DMS114 treated with DMSO at 0.1 percent for 48 hours (cell line): ENCODE data around the gene WDR45B.
"Not testable (repeated sequence)": the region's sequence is repeated elsewhere in the genome, so short reads cannot be mapped to it uniquely, and the experiment has no call there.

Experiments
- DNase-seq: peaks from one replicate; lab custom pipeline; 2025; ENCODE audit not compliant: unreplicated experiment; lab: John Stamatoyannopoulos, UW

The WDR45B gene

DNA sequence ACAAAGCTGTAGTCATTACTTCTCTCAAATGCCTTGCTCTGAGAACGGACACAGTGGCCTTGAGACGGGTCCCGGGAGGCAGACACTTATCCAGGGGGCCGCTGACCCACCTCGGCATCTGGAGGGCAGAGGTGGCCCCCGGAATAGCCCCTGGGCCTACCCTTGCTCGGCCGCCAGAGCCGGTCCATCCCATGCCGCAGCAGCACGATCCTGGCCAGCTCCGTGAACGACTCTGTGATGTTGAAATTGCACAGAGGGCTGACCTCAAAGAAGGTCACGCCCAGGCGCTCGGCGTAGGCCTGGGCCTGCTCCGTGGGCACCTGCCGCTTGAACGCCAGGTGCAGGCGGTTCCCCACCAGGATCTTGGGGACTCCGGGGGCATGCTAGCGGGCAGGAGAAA is 10.1 kb upstream of the WDR45B start:
- DNase-seq: no peak

DNA sequence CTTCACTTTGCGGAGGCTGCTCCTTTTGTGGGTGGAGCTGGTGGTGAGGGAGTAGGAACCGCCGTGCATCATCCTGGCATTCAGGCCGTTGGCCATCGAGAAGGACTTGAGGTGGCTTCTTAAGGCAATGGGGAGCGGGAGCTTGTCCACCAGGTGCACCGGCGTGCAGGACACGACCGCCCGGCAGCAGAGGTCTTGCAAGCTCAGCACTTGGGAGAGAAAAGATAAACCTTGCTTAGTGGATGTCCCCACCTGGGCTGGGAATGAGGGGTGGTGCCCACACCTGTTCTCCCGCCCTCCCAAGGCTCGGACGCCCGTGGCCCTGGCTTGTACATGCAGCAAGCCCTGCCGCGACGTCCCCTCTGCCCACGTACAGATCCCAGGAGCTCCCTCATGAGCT is 9.7 kb upstream of the WDR45B start:
- DNase-seq: no peak

DNA sequence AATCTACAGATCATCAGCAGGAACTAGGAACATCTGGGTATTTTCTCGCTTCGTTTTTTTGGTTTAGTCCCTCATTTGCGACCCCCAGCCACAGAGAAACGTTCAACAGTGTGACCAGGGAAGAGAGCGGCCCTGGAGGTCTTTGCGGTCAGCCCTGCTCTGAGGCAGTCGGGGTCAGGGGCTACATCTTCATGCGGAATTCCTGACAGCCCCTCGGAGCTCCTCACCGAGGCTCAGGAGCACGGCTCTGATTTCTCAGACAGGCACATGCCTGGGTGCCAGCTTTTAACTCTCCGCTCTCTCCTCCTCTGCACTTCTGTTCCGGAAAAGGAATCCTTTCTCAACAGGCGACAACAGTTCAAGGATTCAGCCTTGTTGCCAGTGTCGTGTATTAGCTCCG is 8.0 kb upstream of the WDR45B start:
- DNase-seq: no peak

DNA sequence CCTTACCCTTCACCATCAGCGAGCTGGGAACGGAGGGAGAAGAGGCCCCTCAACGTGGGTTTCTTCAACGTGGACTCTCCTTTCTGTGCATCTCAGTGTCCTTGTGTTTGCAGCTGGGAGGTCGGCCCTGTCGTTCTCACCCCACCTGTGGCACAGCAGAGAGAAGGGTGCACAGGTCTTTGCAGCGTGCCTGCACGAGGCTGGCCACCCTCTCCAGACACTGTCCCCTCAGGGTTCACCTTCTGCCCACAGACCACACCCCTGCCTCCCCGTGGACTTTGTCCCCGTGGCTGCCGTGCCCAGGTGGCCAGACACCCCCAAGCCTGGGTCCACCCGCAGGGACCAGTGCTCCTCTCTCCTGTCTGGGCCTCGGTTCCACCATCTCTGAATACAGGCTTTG is 7.3 kb upstream of the WDR45B start:
- DNase-seq: no peak

DNA sequence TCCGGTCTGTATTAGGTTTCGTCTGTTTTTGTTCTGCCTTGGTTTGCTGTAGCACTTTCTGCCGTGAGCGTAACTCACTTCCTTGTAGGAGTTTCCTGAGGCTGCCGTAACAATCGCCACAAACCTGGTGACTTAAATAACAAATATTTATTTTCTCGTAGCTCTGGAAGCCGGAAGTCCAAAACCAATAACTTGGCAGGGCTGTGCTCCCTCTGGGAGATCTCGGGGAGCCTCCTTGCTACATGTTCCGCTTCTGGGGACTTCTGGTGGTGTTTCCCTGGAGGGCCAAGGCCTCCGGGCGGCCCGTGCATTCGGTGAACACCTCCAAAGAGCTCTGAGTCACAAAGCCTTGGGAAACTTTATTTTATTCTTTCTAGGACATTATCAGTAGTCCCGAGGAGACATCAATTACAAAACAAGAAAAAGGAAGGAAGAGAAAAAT is 6.8 kb upstream of the WDR45B start:
- no peak for DNase-seq

DNA sequence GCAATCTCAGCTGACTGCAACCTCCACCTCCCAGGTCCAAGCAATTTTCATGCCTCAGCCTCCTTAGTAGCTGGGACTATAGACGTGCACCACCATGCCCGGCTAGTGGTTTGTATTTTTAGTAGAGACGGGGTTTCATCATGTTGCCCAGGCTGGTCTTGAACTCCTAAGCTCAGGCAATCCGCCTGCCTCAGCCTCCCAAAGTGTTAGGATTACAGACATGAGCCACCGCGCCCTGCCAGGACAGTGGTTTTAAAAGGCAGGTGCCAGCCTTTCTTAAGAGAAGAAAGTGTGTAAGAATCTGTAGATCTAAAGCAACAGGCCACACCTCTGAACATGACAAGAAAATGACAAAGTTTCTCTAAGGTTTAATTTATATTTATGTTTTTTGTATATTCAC is 6.4 kb upstream of the WDR45B start:
- DNase-seq: not testable (repeated sequence)

DNA sequence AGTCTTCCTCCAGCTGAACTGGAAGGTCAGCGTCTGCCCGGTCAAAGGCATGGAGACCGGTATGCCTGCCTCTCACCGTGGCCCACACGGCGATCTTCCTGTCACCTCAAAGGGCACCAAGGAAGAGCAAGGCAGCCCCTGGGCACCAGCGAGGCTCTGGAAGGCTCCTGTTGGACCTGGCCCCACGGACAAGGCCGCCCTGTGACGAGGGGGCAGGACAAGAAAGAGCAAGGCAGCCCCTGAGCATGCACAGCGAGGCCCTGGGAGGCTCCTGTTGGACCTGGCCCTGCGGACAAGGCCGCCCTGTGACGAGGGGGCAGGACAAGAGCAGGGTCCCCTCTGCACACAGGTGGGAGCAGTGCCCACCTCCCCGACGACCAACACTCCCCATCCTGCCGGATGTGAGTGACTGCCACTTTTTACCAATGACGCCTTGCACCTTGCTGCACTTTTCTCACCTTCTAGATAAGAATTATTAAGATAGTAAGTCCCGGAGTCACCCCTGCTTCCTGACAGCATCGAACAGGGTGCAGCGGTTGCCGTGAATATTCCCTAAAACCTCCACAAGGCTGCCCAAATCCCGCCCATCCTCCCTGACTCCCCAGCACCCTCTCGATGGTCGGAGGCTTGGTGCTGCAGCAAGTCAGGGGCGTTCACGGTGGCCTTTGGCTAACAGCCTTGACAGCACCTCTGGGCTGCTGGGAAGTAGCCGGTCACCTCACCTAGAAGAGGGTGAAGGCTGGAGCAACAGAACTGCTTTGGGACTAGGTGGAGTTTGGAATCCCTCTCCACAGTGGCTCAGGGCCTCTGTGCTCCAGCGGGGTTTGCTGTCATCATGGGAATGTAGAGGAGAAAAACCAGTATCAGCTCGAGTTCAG is 5.6 kb upstream of the WDR45B start:
- no peak for DNase-seq

DNA sequence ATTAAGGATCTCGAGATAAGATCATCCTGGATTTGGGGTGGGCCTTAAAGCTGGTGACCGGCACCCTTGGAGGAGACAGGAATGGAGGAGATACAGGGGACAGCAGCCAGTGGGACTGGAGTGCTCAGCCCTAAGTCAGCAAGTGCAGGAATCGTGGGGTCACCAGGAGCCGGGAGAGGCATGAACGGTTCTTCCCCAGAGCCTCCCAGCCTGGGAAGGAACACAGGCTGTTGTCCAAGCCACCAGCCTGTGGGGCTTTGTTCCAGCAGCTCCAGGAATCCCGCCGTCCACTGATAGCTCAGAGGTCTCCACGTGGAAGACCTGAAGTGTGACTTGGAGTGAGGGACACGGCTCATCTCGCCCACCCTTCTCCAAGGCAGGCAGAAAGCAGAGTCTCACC is 2.5 kb upstream of the WDR45B start:
- no peak for DNase-seq

DNA sequence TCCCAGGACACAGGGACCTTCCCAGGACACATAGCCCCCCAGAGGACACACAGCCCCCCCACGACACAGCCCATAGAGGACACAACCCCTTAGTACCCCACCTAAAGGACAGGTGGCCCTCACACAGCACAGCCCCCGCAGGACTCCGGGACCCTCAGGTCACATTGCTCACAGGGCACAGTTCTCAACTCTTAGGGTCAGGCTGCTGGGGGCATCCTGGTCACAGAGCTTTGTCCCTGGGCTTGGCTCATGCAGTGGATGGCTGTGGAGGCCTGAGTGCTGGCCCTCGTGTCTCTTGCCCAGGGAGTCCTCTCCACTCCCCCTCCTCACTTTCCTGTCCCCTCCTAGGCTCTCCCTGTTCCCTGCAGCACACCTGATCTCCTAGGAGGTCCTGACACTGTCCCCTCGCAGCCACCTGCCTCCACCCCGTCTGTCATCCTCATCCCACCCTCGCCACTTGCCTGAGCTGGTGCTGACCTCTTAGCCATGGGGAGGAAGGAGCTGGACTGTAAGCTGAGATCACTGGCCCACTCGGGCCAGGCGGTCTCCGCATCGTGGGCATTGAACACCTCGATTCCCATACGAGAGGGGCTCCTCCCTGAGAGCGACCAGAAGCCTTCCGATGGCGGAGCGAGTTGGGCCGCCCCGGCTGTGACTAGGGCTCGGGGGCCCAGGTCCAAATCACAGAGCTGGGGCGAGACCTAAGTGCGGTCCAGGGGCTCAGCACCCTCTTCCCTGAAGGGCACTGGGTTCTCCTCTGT is 1.4 kb upstream of the WDR45B start:
- no peak for DNase-seq

DNA sequence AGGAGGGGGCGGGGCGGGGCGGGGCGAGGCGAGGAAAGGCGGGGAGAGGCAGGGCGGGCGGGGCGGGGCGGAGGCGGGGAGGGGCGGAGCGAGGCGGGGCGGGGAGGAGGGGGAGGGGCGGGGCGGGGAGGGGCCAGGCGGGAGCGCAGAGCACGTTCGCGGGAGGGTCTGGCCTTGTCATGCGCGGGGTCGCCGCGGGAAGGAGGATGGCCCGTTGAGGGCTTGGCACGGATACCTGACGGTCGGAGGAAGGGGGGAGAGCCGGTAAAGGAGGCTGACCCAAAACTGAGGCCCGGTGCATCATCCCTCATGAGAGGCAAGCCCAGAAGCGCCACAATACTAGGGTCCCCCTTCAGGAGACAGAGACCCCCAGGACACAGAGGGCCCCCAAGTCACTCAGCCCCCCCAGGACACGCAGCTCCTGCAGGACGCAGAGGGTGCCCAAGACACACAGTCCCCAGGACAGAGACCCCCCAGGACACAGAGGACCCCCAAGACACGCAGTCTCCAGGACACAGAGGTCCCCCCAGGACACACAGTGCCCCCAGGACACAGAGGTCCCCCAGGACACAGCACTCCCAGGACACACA is 593 bp upstream of the WDR45B start:
- DNase-seq: no peak

DNA sequence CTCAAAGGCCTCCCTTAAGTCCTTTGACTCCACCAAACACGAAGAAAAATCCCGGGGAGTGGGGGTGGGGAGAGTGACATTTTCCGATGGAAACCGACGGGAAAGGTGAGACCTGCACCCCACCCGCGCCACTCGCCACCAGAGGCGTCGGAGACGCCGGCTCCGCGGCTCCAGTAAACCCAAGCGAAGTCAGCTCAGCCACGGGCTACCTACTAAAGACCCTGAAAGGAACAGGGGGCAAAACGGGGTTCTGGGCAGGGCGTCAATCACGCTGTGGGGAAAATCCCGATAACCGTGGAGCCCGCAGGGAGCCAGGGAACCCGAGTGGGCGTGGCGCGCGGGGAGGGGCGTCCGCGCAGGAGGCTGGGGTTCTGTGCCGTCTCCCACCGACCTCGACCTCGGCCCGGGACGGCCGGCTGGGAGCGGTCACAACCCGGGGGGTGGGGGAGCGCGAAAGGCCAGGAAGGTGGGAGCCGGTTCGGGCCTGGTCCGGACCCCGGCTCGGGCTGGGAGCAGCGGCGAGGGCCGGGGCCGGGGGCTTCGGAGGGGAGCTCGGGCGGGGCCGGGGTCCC is 565 bp downstream of the WDR45B start:
- no peak for DNase-seq

DNA sequence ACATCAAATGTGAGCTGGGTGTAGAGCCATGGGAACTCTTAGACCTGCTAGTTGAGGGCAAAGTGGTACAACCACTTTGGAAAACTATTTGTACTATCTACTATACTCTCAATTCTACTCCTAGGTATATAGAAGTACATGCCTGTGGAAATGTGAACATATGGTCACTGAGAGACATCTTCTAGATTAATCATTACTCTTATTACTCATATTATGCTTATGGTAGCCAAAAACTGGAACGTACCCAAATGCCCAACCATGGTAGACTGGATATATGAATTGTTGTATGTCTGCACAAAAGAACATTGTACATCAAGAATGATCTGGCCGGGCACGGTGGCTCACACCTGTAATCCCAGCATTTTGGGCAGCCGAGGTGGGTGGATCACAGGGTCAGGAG is 2.7 kb downstream of the WDR45B start:
- DNase-seq: no peak

DNA sequence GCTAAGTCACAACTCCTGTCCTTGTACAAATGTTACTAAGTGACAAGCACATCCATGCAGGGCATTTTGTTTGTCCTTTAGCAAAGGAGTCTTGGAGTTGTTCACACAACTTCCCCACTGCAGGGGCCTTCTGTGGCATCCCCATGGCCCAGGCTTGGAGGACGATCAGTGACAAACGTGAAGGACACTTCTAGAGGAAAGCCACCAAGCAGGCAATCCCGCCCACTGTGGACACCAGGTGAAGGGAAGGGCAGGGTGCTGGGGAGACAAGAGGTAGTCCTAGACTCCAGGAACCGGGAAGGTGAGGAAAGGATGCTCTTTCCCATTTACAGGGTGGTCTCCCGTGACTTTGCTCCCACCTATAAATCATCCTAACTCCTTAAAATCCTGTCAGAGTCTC is 4.1 kb downstream of the WDR45B start:
- DNase-seq: no peak

DNA sequence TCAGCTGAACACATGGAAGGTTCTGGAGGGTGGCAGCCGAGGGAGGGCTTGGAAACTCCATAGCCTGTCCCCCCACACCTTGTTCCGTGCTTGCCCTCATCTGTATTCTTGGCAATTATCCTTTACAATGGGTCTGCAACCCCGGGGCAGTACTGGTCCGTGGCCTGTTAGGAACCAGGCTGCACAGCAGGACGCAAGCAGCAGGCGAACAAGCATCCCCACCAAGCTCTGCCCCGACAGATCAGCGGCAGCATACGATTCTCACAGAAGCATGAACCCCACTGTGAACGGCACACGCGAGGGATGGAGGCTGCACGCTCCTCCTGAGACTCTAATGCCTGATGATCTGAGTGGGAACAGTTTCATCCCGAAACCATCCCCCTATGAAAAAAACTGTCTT is 6.2 kb downstream of the WDR45B start:
- no peak for DNase-seq

DNA sequence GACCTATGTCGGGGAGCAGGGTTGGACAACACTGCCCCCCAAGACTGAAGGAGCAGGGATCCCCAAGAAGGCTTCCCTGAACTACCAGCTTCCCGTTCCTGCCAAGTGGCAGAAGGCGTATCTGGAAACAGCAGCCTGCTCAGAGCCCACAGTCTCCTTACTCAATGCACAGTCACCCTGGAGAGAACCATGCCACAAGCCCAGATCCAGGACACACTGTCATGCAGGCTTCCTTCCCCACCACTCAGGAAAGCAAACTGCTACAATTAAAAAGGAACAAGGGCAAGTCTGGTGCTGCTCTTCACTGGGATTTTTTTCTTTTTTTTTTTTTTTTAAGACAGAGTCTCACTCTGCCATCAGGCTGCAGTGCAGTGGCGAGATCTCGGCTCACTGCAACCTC is 8.2 kb downstream of the WDR45B start:
- no peak for DNase-seq

DNA sequence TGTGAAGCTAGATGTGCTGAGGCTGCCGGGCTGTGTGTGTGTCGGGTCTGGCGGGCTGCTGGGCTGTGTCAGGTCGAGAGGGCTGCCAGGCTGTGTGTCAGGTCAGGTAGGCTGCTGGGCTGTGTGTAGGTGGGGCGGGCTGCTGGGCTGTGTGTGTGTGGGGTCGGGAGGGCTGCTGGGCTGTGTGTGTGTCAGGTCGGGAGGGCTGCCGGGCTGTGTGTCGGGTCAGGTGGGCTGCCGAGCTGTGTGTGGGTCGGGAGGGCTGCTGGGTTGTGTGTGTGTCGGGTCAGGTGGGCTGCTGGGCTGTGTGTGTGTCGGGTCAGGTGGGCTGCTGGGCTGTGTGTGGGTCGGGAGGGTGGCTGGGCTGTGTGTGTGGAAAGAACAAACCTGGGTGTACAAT is 8.6 kb downstream of the WDR45B start:
- no peak for DNase-seq

DNA sequence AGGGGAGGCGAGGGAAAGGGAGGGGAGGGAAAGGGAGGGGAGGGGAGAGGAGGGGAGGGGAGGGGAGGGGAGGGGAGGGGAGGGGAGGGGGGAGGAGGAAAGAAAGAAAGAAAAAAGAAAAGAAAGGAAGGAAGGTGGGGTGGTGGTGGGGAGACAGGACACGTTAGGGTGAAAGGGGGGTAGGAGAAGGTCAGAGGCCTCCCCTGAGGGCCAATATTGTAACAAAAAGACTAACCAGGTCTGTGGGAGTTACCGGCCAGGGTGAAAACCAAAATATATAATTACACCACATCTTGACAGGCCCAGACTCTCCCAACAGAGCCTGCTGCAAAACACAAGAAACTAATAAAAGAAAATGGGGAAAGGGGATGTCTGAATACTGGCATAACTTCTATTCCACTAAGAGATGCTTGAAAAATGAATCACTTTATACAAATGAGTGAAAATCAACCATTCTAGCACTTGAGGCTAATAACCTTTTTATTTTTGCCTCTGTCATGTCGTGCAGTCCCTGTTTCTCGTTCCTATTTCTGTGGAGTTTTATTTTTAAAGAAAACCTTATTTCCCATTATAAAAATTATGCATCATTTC is 10.0 kb downstream of the WDR45B start:
- no peak for DNase-seq

DNA sequence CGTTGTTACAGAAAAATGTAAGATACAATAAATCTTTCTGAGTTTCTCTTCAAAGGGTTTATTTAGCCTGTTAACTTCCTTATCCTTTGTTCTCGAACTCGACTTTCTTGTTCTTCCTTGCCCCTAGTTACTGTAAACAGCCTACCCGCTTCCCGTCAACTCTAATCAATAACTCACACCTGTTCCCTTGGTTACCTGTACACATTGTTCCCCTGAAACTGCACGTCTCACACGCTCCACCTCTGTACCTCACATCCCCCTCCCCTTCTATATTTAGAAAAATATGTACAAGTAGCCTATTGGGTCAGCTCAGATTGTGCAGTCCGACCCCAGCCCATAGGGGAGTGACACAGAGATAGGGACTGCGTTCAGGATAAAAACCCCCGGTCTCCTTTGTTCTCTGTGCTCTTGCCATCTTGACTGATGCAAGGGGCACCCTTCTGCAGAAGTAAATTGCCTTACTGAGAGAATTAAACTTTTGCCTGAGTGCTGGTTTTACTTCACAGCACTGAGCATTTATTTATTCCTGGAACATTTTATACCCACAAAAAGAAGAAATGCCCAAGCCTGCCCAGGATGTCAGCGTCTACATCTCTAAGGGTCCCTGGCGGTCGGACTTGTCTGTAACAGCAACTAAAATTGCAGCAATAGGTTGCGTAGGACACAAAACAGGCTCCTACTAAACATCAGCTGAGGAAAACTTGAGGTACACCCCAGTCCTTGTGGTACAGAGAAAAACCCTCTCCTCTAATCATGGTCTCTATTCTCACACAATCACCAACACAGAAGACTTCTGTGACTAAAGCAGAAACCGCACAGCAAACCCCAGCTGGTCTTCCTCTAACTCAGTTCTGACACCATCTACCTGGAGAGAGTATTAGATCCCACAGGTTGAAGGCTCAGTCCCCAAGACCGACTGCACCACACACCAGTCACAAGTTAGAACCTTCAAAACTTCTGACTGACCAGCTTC is 11.3 kb downstream of the WDR45B start:
- no peak for DNase-seq

DNA sequence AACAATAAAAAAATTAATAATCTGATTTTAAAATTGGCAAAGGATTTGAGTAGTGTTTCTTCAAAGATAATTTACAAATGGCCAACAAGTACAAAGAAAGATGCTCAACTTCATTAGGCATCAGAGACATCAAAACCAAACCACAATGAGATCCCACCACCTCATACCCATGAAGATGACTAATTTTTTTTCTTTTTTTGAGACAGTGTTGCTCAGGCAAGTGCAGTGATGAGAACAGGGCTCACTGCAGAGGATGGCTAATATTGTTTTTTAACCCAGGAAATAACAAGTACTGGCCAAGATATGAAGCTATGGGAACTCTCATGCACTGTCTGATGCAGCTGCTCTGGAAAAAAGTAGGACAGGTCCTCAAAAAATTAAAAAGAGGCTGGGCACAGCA is 14.9 kb downstream of the WDR45B start:
- DNase-seq: no peak

DNA sequence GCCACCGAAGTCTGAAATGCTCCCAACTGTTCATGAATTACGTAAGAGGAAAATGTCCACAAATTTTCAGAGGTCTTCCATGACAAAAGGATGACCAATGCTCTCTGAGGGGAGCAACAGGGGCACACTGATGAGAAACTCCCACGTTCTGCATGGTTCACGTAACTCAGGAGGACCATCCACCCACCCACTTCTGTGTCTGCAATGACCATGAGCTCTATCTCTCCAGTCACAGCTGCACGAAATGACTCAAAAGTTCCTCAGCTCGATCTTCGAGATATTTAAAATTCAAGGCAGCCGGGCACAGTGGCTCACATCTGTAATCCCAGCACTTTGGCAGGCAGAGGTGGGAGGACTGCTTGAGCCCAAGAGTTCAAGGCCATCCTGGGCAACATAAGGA is 15.8 kb downstream of the WDR45B start:
- DNase-seq: no peak
